Prostate gland (tissue), 2 donors: ENCODE results near the gene ADAMTS13. TPM values are rescaled to one million over a fixed set of nuclear protein-coding genes. Genes with fewer than 3 reads are reported as not detected.

ENCODE experiments used
- DNase-seq: peaks from one replicate; pipeline ENCODE4 v3.0.0-alpha.2; 2019; ENCODE audit warnings: low spot score
- H3K27ac ChIP-seq, 2 donors: fragments of 200-600 bp; sonication (generic); 2 replicates each; pipeline ENCODE4 v1.5.1; 2017 to 2019
- H3K27me3 ChIP-seq: fragments of 200-600 bp; sonication (generic); replicated peaks from 2 replicates; pipeline ENCODE4 v1.5.1; 2019; ENCODE audit not compliant: insufficient read depth
- H3K36me3 ChIP-seq, 2 donors: fragments of 200-600 bp; sonication (generic); 1 replicate in 1 of 2; 2 replicates in 1 of 2; pipeline versions ENCODE4 v1.5.1 to v1.8.1; 2017 to 2019
- H3K4me1 ChIP-seq: fragments of 200-600 bp; sonication (generic); replicated peaks from 2 replicates; pipeline ENCODE4 v1.5.1; 2019
- H3K4me3 ChIP-seq, 2 donors: fragments of 200-600 bp; sonication (generic); 2 replicates each; pipeline ENCODE4 v1.5.1; 2017 to 2019
- H3K9me3 ChIP-seq: fragments of 200-600 bp; sonication (generic); 2 replicates; pipeline ENCODE4 v1.5.1; 2017
- CTCF ChIP-seq, 4 experiments: fragments of 200-600 bp in 2 of 4; fragments of 450-650 bp in 2 of 4; sonication (generic) in 2 of 4; IDR thresholded peaks; 1 replicate in 3 of 4; 2 replicates in 1 of 4; pipeline ENCODE4 v1.5.1; 2016 to 2019; ENCODE audit warnings: antibody characterized with exemption in 4 of 4, mild to moderate bottlenecking in 2 of 4, moderate library complexity in 2 of 4
- POLR2A ChIP-seq: fragments of 450-650 bp; IDR thresholded peaks from one replicate; pipeline ENCODE4 v1.6.1; 2016; ENCODE audit warnings: antibody characterized with exemption, mild to moderate bottlenecking
- POLR2AphosphoS5 ChIP-seq: sonication (generic); formaldehyde crosslinking; IDR thresholded peaks from one replicate; pipeline ENCODE4 v1.6.1; 2017; ENCODE audit warnings: antibody characterized with exemption
- WGBS: methylation state at CpG from one replicate; pipeline ENCODE4 v1.1.5; 2018; 5-methylcytosine and 5-hydroxymethylcytosine counted together
- intact Hi-C: fragments of 100-400 bp; cut with DNase I; formaldehyde crosslinking; loops from one replicate; pipeline ENCODE4 v1.14.2; 2022
- total RNA-seq, 2 donors: library from RNA; depleted of rRNA; stranded (reverse); fragments of >200 nt; gene quantifications; one replicate each; pipeline ENCODE4 v1.1.0, GENCODE V29; 2016

The ADAMTS13 gene
- total RNA-seq, 2 donors from 2014 or later: 2.8 to 8.1 TPM

- H3K36me3 ChIP-seq: no peaks in the 10 kb centered on the region
- no peaks in the 10 kb centered on the region for H3K27me3 ChIP-seq
- TF ChIP-seq POLR2A: no peak
- TF ChIP-seq POLR2AphosphoS5: no peak
- H3K27ac ChIP-seq: no peak overlapping the region
- no peaks in the 10 kb centered on the region for H3K4me1 ChIP-seq
- no peaks in the 10 kb centered on the region for H3K9me3 ChIP-seq
- DNase-seq: no peak
- intact Hi-C loops: no loop called here
- no peak overlapping the region for H3K4me3 ChIP-seq
- 91% methylated on average over 20 of the region's 20 CpGs for WGBS
Measured at GRCh38 chr9:133473743-133474142, 51.6 kb downstream of the ADAMTS13 start.

GRCh38 chr9:133474215-133474614, 52.0 kb downstream of the ADAMTS13 start:
- H3K4me3 ChIP-seq: no peak overlapping the region
- 76% methylated on average over 5 of the region's 5 CpGs for WGBS
- DNase-seq: no peak
- H3K9me3 ChIP-seq: no peaks in the 10 kb centered on the region
- no peaks in the 10 kb centered on the region for H3K4me1 ChIP-seq
- no peaks in the 10 kb centered on the region for H3K27me3 ChIP-seq
- intact Hi-C loops: no loop called here
- no peak for TF ChIP-seq CTCF (IDR thresholded peaks at IDR 0.05)
- no peak for TF ChIP-seq POLR2AphosphoS5
- TF ChIP-seq POLR2A: no peak
- H3K27ac ChIP-seq: no peak overlapping the region
- H3K36me3 ChIP-seq: no peaks in the 10 kb centered on the region

- H3K4me1 ChIP-seq: no peaks in the 10 kb centered on the region
- no peak overlapping the region for H3K4me3 ChIP-seq
- H3K9me3 ChIP-seq: no peaks in the 10 kb centered on the region
- H3K36me3 ChIP-seq: no peaks in the 10 kb centered on the region
- intact Hi-C loops: no loop called here
- no peak for DNase-seq
- TF ChIP-seq POLR2A (no peak), POLR2AphosphoS5 (no peak), CTCF (IDR thresholded peaks at IDR 0.05) (no peak)
- 83% methylated on average over 17 of the region's 20 CpGs for WGBS
- no peaks in the 10 kb centered on the region for H3K27me3 ChIP-seq
- no peak overlapping the region for H3K27ac ChIP-seq
Measured at GRCh38 chr9:133474853-133475252, 52.7 kb downstream of the ADAMTS13 start.

GRCh38 chr9:133475292-133476012, 53.3 kb downstream of the ADAMTS13 start:
- no peak for DNase-seq
- intact Hi-C loops: no loop called here
- no peak overlapping the region for H3K27ac ChIP-seq
- no peaks in the 10 kb centered on the region for H3K36me3 ChIP-seq
- no peaks in the 10 kb centered on the region for H3K27me3 ChIP-seq
- no peaks in the 10 kb centered on the region for H3K9me3 ChIP-seq
- TF ChIP-seq POLR2AphosphoS5 (no peak), CTCF (IDR thresholded peaks at IDR 0.05) (no peak), POLR2A (no peak)
- no peaks in the 10 kb centered on the region for H3K4me1 ChIP-seq
- no peak overlapping the region for H3K4me3 ChIP-seq
- 92% methylated on average over 27 of the region's 27 CpGs for WGBS

GRCh38 chr9:133476036-133476931, 54.1 kb downstream of the ADAMTS13 start:
- no peak for DNase-seq
- Histone ChIP-seq H3K9me3 (no peaks in the 10 kb centered on the region), H3K27ac (no peak overlapping the region), H3K4me3 (no peak overlapping the region), H3K4me1 (no peaks in the 10 kb centered on the region), H3K36me3 (no peaks in the 10 kb centered on the region), H3K27me3 (no peaks in the 10 kb centered on the region)
- intact Hi-C loops: no loop called here
- 92% methylated on average over 27 of the region's 27 CpGs for WGBS
- TF ChIP-seq POLR2AphosphoS5: no peak
- TF ChIP-seq CTCF (IDR thresholded peaks at IDR 0.05): no peak
- no peak for TF ChIP-seq POLR2A
